Vagina (tissue), 2 donors: ENCODE data around the gene FBXO44.

Experiments
- POLR2AphosphoS5 ChIP-seq, 2 donors: sonication (generic); formaldehyde crosslinking; IDR thresholded peaks; one replicate each; pipeline ENCODE4 v1.9.0; 2017; ENCODE audit warnings: antibody characterized with exemption in 2 of 2, mild to moderate bottlenecking in 2 of 2, low read depth in 1 of 2; ENCODE audit not compliant: insufficient read depth in 1 of 2
- TF ChIP-seq, protein P1 (sequence below), 3 experiments: fragments of 450-650 bp in 2 of 3; fragments of 200-600 bp in 1 of 3; sonication (generic) in 1 of 3; IDR thresholded peaks; one replicate each; pipeline ENCODE4 v1.5.1; 2017 to 2019; ENCODE audit warnings: antibody characterized with exemption in 3 of 3, mild to moderate bottlenecking in 2 of 3, moderate library complexity in 2 of 3

DNA sequence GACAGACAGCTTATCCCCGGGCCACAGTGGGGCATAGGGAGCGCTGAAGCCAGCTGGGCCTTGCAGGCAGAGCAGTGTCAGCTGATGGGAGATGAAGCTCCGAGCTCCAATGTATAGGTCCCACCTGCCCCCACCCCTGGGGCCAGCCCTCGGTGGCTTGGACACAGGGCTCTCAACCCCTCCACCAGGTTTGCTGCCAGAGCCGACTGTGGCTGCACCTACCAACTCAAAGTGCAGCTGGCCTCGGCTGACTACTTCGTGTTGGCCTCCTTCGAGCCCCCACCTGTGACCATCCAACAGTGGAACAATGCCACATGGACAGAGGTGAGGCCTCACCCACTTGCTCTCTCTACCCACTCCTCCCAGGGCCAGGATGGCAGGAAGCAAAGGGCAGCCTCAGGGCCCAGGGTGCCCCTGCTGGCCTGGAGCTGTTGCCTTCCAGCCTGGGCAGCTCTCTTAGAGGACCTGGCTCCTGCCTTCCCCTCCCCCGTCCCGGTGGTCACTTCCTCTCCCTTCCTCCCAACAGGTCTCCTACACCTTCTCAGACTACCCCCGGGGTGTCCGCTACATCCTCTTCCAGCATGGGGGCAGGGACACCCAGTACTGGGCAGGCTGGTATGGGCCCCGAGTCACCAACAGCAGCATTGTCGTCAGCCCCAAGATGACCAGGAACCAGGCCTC lies 18.6 kb downstream of the FBXO44 start:
- TF ChIP-seq POLR2AphosphoS5 (IDR thresholded peaks at IDR 0.05; ENCODE audit: insufficient read depth in 1 of 2, low read depth in 1 of 2), result no peak
- TF ChIP-seq, protein P1, sequence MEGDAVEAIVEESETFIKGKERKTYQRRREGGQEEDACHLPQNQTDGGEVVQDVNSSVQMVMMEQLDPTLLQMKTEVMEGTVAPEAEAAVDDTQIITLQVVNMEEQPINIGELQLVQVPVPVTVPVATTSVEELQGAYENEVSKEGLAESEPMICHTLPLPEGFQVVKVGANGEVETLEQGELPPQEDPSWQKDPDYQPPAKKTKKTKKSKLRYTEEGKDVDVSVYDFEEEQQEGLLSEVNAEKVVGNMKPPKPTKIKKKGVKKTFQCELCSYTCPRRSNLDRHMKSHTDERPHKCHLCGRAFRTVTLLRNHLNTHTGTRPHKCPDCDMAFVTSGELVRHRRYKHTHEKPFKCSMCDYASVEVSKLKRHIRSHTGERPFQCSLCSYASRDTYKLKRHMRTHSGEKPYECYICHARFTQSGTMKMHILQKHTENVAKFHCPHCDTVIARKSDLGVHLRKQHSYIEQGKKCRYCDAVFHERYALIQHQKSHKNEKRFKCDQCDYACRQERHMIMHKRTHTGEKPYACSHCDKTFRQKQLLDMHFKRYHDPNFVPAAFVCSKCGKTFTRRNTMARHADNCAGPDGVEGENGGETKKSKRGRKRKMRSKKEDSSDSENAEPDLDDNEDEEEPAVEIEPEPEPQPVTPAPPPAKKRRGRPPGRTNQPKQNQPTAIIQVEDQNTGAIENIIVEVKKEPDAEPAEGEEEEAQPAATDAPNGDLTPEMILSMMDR (IDR thresholded peaks at IDR 0.05), result no peak
